Choroid plexus epithelial cell (primary cell): ENCODE results near the gene BPIFB4.

ENCODE experiments used
- DNase-seq: peaks from one replicate; pipeline ENCODE4 v3.0.0-alpha.2; 2010; ENCODE audit warnings: low read depth
- H3K4me3 ChIP-seq: 2 replicates; pipeline ENCODE4 v1.5.1; 2011; ENCODE audit warnings: low read depth, mild to moderate bottlenecking, control low read depth, low read length, moderate library complexity
- CTCF ChIP-seq: conservative IDR thresholded peaks from 2 replicates; pipeline ENCODE4 v1.5.1; 2011; ENCODE audit warnings: low read depth, mild to moderate bottlenecking, control low read depth, inconsistent platforms, low read length, moderate library complexity

Gene BPIFB4

GRCh38 chr20:33079259-33079658 lies at the start of gene BPIFB4:
BPIFB4 (plus strand) TSS chr20:33079643; CDS start chr20:33081527, 1,884 bp downstream.
- DNase-seq, result peak; percentile 7
- no peak within 1 kb of the TSS for H3K4me3 ChIP-seq
- no peak for TF ChIP-seq CTCF

- no peak for DNase-seq
- H3K4me3 ChIP-seq, result no peak overlapping the region
- TF ChIP-seq CTCF, result no peak
These were observed 49.4 kb upstream of the BPIFB4 start for GRCh38 chr20:33030076-33030475.

- H3K4me3 ChIP-seq, result no peak overlapping the region
- TF ChIP-seq CTCF, result no peak
- no peak for DNase-seq
These were observed 48.9 kb upstream of the BPIFB4 start for GRCh38 chr20:33030569-33030968.

GRCh38 chr20:33031531-33031930 lies 47.9 kb upstream of the BPIFB4 start, which contains the start of gene BPIFB6:
BPIFB6 (plus strand) TSS chr20:33031648; CDS start chr20:33031648, 0 bp downstream.
- no peak for DNase-seq
- no peak for TF ChIP-seq CTCF
- no peak within 1 kb of the TSS for H3K4me3 ChIP-seq

- TF ChIP-seq CTCF, result no peak
- no peak overlapping the region for H3K4me3 ChIP-seq
- DNase-seq, result no peak
These were observed 46.9 kb upstream of the BPIFB4 start for GRCh38 chr20:33032555-33032954.

- TF ChIP-seq CTCF, result no peak
- no peak for DNase-seq
- H3K4me3 ChIP-seq, result no peak overlapping the region
These were observed 46.1 kb upstream of the BPIFB4 start for GRCh38 chr20:33033381-33033780.

- no peak for DNase-seq
- TF ChIP-seq CTCF, result no peak
- H3K4me3 ChIP-seq, result no peak overlapping the region
These were observed 45.3 kb upstream of the BPIFB4 start for GRCh38 chr20:33034115-33034514.
